ENCODE data around the gene NHERF1. TPM values are rescaled to one million over a fixed set of nuclear protein-coding genes. Genes with fewer than 3 reads are reported as not detected.
A peak's percentile ranks its signal among the peaks of the same experiment; 100 is the strongest.

NHERF1 gene
- total and polyA plus RNA-seq, 2 of the 13 experiments (the other 11 are each of a cell fraction or from before 2014, with no cell fraction given) = 169 to 269 TPM

GRCh38 chr17:74738051-74738996 lies 10.1 kb upstream of the NHERF1 start (continued):
- TF ChIP-seq, protein P1, sequence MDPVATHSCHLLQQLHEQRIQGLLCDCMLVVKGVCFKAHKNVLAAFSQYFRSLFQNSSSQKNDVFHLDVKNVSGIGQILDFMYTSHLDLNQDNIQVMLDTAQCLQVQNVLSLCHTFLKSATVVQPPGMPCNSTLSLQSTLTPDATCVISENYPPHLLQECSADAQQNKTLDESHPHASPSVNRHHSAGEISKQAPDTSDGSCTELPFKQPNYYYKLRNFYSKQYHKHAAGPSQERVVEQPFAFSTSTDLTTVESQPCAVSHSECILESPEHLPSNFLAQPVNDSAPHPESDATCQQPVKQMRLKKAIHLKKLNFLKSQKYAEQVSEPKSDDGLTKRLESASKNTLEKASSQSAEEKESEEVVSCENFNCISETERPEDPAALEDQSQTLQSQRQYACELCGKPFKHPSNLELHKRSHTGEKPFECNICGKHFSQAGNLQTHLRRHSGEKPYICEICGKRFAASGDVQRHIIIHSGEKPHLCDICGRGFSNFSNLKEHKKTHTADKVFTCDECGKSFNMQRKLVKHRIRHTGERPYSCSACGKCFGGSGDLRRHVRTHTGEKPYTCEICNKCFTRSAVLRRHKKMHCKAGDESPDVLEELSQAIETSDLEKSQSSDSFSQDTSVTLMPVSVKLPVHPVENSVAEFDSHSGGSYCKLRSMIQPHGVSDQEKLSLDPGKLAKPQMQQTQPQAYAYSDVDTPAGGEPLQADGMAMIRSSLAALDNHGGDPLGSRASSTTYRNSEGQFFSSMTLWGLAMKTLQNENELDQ (CRISPR knock-in tag; IDR thresholded peaks at IDR 0.05; ENCODE audit: borderline replicate concordance) = no peak
- TF ChIP-seq ZNF20 (CRISPR knock-in tag; IDR thresholded peaks at IDR 0.05) (no peak), GATAD1 (CRISPR knock-in tag; IDR thresholded peaks at IDR 0.05) (peak; percentile 59; the same call in 1 of the 2 replicates), KLF13 (CRISPR knock-in tag; IDR thresholded peaks at IDR 0.05) (no peak), NCOA2 (CRISPR knock-in tag; IDR thresholded peaks at IDR 0.05) (peak; percentile 67), TRIM24 (CRISPR knock-in tag; IDR thresholded peaks at IDR 0.05) (no peak; the same call in 1 of the 2 replicates), ZNF615 (CRISPR knock-in tag; IDR thresholded peaks at IDR 0.05; ENCODE audit: borderline replicate concordance) (no peak), ETV6 (CRISPR knock-in tag; conservative IDR thresholded peaks at IDR 0.05) (no peak), NKX3-1 (CRISPR knock-in tag; IDR thresholded peaks at IDR 0.05) (no peak), PREB (CRISPR knock-in tag; IDR thresholded peaks at IDR 0.05) (no peak), TEAD3 (CRISPR knock-in tag; optimal IDR thresholded peaks at IDR 0.05; ENCODE audit: borderline replicate concordance) (no peak), SATB2 (CRISPR knock-in tag; IDR thresholded peaks at IDR 0.05) (no peak), ARNT2 (CRISPR knock-in tag; IDR thresholded peaks at IDR 0.05; ENCODE audit: low read depth) (no peak), ZNF432 (CRISPR knock-in tag; IDR thresholded peaks at IDR 0.05; ENCODE audit: borderline replicate concordance) (no peak), ZNF430 (CRISPR knock-in tag; IDR thresholded peaks at IDR 0.05) (peak; percentile 73; the same call in 1 of the 2 replicates), RFXANK (CRISPR knock-in tag; IDR thresholded peaks at IDR 0.05) (no peak), ELF4 (CRISPR knock-in tag; IDR thresholded peaks at IDR 0.05; ENCODE audit: borderline replicate concordance) (no peak), HNRNPLL (IDR thresholded peaks at IDR 0.05; ENCODE audit: low read depth, low read length, poor library complexity, severe bottlenecking) (peak; percentile 50), CHD2 (IDR thresholded peaks at IDR 0.05; ENCODE audit: low read depth, low read length) (no peak), ZBTB7B (CRISPR knock-in tag; IDR thresholded peaks at IDR 0.05) (peak; percentile 94), KLF9 (CRISPR knock-in tag; IDR thresholded peaks at IDR 0.05; ENCODE audit: low read depth) (no peak), ZKSCAN1 (IDR thresholded peaks at IDR 0.05; ENCODE audit: low read length) (no peak), POLR2AphosphoS5 (IDR thresholded peaks at IDR 0.05; ENCODE audit: low read depth, low read length) (no peak)
- TF ChIP-seq, protein P2, sequence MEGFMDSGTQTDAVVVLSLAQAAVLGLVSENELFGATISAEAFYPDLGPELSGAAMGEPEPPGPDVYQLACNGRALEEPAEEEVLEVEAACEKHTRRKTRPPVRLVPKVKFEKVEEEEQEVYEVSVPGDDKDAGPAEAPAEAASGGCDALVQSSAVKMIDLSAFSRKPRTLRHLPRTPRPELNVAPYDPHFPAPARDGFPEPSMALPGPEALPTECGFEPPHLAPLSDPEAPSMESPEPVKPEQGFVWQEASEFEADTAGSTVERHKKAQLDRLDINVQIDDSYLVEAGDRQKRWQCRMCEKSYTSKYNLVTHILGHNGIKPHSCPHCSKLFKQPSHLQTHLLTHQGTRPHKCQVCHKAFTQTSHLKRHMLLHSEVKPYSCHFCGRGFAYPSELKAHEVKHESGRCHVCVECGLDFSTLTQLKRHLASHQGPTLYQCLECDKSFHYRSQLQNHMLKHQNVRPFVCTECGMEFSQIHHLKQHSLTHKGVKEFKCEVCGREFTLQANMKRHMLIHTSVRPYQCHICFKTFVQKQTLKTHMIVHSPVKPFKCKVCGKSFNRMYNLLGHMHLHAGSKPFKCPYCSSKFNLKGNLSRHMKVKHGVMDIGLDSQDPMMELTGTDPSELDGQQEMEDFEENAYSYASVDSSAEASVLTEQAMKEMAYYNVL (CRISPR knock-in tag; IDR thresholded peaks at IDR 0.05; ENCODE audit: borderline replicate concordance) = peak; percentile 70
- TF ChIP-seq, protein P3, sequence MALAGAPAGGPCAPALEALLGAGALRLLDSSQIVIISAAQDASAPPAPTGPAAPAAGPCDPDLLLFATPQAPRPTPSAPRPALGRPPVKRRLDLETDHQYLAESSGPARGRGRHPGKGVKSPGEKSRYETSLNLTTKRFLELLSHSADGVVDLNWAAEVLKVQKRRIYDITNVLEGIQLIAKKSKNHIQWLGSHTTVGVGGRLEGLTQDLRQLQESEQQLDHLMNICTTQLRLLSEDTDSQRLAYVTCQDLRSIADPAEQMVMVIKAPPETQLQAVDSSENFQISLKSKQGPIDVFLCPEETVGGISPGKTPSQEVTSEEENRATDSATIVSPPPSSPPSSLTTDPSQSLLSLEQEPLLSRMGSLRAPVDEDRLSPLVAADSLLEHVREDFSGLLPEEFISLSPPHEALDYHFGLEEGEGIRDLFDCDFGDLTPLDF (CRISPR knock-in tag; IDR thresholded peaks at IDR 0.05) = no peak
